Measurements from ENCODE around the gene HHIP.

The HHIP gene

GRCh38 chr4:144709793-144710525 is 64.0 kb downstream of the HHIP start:
- no peak for FAIRE-seq

GRCh38 chr4:144710526-144710912 is 64.6 kb downstream of the HHIP start:
- no peak for FAIRE-seq

GRCh38 chr4:144711700-144712456 is 65.9 kb downstream of the HHIP start:
- no peak for FAIRE-seq

- no peak for FAIRE-seq
These were observed 66.8 kb downstream of the HHIP start for GRCh38 chr4:144712775-144713174.

GRCh38 chr4:144714166-144714565 is 68.2 kb downstream of the HHIP start:
- no peak for FAIRE-seq

GRCh38 chr4:144715230-144715629 is 69.3 kb downstream of the HHIP start:
- no peak for FAIRE-seq

- no peak for FAIRE-seq
These were observed 70.8 kb downstream of the HHIP start for GRCh38 chr4:144716778-144717177.

GRCh38 chr4:144718958-144719512 is 73.1 kb downstream of the HHIP start:
- FAIRE-seq, result no peak

GRCh38 chr4:144720491-144720890 is 74.5 kb downstream of the HHIP start:
- FAIRE-seq, result no peak

GRCh38 chr4:144721994-144722393 is 76.0 kb downstream of the HHIP start:
- FAIRE-seq, result no peak

GRCh38 chr4:144723471-144723870 is 77.5 kb downstream of the HHIP start:
- no peak for FAIRE-seq

- no peak for FAIRE-seq
These were observed 83.2 kb downstream of the HHIP start for GRCh38 chr4:144729175-144729574.

GRCh38 chr4:144732584-144733428 is 86.8 kb downstream of the HHIP start:
- no peak for FAIRE-seq

GRCh38 chr4:144733566-144733965 is 87.6 kb downstream of the HHIP start:
- no peak for FAIRE-seq

GRCh38 chr4:144734522-144734921 is 88.6 kb downstream of the HHIP start:
- FAIRE-seq, result no peak

GRCh38 chr4:144738649-144739048 is 92.7 kb downstream of the HHIP start:
- no peak for FAIRE-seq

GRCh38 chr4:144739511-144740033 is 93.6 kb downstream of the HHIP start:
- no peak for FAIRE-seq

GRCh38 chr4:144740316-144740715 is 94.4 kb downstream of the HHIP start:
- FAIRE-seq, result no peak

GRCh38 chr4:144748814-144749555 is 103.0 kb downstream of the HHIP start:
- no peak for FAIRE-seq

- FAIRE-seq, result no peak
These were observed 104.4 kb downstream of the HHIP start for GRCh38 chr4:144750348-144750747.

- no peak for FAIRE-seq
These were observed 108.8 kb downstream of the HHIP start for GRCh38 chr4:144754562-144755410.
